ENCODE results near the gene KDR.

DNA sequence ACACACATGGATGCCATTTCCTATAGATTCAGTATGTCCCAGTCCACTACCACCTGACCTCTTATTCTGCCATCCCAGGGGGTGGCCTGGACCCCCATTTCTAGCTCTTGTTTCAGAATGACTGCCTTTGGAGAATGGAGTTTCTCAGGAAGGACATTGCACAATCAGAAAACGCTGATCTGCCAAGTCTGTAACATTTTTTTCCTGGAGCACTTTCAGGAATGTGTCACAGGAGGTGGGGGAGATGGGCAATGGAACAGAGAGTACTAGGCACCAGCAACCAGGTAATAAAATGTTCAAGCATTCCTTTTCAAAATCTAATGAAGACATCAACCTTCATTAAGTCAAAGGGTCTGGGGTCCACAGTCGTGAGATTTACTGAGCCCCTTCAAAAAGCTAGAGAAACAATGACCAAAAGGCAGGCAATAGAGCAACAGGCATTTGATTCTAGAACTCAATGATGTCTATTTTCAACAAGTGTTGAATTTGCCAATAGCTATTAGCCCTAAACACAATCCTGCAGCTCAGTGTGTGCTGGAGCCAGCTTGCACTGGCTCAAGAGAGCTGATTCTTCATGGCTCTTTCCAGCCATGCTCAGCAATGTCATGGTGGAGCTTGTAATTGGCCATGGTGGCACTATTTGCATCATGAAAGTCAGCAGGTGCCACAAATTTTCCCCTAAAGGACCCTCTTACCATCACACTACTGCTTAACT lies 87.1 kb downstream of the KDR start:
- TF ChIP-seq, protein P1, sequence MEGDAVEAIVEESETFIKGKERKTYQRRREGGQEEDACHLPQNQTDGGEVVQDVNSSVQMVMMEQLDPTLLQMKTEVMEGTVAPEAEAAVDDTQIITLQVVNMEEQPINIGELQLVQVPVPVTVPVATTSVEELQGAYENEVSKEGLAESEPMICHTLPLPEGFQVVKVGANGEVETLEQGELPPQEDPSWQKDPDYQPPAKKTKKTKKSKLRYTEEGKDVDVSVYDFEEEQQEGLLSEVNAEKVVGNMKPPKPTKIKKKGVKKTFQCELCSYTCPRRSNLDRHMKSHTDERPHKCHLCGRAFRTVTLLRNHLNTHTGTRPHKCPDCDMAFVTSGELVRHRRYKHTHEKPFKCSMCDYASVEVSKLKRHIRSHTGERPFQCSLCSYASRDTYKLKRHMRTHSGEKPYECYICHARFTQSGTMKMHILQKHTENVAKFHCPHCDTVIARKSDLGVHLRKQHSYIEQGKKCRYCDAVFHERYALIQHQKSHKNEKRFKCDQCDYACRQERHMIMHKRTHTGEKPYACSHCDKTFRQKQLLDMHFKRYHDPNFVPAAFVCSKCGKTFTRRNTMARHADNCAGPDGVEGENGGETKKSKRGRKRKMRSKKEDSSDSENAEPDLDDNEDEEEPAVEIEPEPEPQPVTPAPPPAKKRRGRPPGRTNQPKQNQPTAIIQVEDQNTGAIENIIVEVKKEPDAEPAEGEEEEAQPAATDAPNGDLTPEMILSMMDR (IDR thresholded peaks at IDR 0.05) = no peak
- TF ChIP-seq EP300 (IDR thresholded peaks at IDR 0.05; ENCODE audit: low read depth) = no peak

Measured in transverse colon (tissue), 3 donors.